NCI-H2196 (cell line): ENCODE measurements around the gene PDGFC.

Source experiments
- DNase-seq: peaks from one replicate; lab custom pipeline; 2025; ENCODE audit not compliant: unreplicated experiment; lab: John Stamatoyannopoulos, UW

The PDGFC gene

DNA sequence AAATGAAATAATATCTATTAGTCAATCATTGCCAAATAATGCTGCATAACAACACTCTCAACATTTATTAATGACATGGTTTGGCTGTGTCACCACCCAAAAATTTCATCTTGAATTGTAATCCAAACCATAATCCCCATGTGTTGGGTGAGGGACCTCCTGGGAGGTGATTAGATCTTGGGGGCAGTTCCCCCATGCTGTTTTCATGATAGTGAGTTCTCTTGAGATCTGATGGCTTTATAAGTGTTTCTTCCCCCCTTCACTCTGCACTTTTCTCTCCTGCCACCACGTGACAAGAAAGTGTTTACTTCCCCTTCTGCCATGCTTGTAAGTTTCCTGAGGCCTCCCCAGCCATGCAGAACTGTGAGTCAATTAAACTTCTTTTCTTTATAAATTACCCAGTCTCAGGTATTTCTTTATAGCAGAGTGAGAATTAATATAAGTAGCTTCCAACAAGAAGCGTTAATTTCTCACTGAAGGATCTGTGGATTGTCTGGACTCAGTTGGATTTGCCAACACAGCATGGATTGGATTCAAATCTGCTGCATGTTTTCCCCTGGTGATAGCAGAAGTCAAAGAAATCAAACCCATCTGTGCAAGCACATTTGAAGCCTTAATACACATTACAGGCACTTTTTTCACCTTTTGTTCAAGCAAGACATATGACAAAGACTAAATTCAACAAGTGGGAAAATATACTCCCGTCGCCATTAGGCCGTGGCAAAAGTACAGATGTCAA, 216.6 kb downstream of the PDGFC start:
- no peak for DNase-seq

DNA sequence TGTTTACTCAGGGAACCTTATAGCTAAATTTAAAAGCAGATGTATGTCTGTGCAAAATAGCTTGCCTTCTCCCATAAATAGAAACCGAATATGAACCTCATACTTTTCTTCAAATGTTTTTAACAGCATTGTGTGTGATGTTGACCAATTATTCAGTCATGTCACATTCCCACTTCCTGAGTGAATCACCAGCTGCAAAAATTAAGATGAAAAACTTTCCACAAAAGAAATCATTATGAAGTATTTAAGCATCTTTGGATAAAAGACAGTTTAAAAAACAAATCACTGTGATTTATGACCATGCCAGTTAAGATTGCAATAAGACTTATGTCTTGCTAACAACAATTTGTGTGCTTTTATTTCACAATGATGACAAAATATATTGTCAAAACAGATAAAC, 220.1 kb downstream of the PDGFC start:
- no peak for DNase-seq

DNA sequence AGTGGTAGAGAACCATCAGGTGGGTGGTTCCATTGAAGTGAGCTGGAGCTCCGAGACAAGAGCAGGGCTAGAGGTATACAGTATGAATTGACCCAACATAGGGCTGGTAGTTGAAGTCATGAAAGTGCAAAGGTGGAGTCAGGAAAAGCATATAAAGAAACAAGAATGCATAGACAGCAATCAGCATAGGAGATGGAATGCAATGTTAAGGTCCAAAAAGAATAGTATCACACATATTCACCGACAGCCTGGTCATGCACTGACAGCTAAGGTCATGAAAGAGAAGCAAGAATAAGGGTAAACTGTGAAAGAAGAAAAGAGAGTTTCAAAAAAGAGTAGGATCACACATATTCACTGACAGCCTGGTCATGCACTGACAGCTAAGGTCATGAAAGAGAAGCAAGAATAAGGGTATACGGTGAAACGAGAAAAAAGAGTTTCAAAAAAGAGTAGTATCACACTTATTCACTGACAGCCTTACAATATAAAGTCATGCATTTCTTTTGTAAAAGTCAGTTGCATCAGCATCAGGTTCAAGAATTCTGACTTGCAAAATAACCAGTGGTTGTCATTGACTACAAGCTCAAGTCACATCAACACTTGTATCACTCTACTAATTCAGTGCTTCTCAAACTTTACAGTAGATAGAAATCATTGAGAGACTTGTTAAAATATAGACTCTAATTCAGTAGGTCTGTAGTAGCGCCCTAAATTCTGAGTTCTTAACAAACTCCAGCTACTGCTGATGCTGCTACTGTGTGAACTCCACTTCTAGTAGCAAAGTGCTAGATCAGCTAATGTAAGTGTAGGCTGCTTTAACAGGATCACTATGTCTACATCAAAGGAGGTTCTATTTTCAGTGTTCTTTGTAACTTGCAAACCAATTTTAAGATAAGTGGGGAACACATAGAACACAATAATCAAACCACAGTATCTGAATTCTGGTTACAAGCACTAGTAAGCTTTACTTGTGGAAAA, 221.9 kb downstream of the PDGFC start:
- DNase-seq, result no peak

DNA sequence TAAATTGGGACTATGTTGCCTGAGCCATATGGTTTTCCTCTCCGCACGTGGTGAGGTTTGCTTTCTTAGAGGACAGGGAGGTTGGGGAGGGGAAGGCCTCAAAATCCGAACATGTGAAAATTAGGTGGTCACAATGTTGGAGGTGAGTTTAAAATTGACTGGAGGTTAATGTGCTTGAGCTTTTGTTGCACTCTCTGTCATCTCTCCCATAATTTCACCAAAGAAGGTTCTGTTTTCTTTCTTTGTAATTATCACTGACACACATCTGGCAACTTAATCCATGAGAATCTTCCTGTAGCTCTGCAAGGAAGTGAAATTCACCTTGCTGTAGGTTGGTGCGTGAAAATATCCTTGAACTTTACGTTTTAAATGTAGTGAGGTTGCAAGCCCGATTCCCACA, 225.5 kb downstream of the PDGFC start:
- no peak for DNase-seq

DNA sequence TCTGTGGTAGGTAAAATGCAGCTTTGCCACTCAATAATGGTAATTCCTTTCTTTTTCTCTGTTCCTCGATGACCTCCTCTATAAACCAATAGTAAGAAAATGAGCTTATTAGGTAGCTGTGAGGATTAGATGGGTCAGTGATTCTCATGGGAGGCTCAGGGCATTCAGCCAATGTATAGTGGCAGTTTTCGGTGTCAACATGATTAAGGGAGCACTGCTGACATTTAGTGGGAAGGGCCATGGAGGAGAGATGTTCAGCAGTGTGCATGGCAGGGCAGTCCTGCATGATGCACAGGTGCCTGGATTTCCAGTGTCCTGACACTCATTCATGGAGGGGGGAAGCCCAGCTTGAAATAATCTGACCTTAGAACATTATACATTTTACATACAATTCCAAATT, 232.8 kb downstream of the PDGFC start:
- DNase-seq, result no peak

DNA sequence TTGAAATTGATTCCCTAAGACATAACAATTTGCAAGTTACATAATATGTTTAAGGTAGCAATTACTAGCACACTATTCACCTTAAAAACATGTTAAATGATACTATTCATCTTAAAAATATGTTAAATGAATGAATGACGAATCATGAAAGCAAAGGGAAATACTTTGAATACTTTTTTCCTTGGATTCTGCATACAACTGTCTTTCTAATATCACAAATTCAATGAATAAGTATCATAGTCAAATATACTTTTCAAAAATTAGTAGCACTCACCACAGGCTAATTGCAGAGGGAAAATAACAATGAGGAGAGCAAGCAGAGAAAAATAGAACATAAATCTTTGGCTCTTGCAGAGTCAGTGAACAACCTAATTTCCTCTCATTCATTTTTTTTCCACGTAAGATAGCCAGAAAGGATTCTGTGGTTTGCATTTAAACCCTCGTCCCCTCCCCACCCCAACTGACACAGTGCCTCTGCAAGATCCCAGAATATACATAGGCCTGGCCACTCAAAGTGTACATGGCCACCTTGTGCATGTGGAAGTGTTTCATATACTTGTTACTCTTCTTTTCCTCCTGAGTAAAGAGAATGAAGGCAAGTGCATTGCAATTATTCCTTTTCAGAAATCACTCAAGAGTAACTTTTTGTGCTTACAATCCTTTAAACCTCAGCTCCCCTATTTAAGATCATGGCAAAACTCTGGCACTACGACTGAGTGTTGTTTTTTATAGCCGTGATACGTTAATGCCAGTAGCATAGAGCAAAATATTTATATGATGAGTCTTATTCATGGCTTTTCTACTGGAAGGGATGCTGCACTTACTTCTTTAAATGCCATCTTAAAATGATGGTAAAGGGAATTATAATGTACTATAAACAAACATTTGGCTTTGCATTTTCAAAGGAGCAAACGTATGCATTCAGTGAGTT, 236.4 kb downstream of the PDGFC start:
- DNase-seq, result no peak

DNA sequence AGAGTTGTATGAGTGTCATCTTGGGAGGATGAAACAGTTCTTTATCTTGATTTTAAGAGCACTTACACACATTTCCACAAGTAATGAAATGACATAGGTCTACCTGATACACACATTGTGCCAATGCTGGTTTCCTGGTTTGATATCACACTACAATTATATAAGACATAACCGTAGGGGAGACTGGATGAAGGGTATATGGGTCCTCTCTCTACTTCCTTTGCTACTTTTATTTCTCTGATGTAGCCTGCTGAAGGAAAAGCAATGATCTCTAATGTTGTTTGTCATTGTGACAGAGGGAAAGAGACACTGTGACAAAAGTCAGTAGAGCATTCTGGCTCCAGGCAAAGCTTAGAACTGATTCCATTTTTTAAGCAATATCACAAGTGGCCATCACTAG, 238.0 kb downstream of the PDGFC start:
- DNase-seq, result no peak

DNA sequence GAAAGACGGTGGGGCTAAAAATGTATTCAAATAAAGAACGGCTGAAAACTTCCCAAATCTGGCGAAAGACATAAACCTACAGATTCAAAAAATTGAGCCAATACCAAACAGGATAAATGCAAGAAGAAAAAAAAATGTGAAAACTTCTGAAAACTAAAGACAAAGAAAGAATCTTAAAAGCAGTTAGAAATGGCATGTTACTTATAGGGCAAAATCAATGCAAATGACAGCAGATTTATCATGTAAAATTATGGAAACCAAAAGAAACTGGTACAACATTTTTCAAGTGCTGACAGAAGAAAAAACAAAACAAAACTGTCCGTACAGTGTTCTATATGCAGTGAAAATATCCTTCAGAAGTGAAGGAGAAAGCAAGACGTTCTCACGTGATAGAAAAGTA, 239.0 kb downstream of the PDGFC start:
- DNase-seq, result no peak

DNA sequence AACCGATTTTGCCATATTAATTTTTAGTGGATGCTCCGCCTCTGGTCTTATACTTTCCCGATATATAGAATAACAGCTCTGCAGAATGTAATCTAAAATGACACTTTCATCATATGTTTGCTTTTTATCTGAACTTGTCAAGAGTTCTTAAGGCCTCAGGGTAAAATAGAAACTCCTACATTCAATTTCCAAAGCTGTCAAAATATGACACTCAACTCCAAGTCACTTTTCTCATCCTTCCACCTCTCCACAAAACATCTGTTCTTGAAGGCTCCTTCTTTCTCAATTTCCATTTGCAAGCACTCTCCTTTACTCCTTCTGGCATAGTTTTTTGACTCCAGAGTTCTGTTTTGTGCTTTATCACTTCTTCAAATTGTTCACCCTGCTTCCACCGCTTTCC, 242.2 kb downstream of the PDGFC start:
- DNase-seq, result no peak

DNA sequence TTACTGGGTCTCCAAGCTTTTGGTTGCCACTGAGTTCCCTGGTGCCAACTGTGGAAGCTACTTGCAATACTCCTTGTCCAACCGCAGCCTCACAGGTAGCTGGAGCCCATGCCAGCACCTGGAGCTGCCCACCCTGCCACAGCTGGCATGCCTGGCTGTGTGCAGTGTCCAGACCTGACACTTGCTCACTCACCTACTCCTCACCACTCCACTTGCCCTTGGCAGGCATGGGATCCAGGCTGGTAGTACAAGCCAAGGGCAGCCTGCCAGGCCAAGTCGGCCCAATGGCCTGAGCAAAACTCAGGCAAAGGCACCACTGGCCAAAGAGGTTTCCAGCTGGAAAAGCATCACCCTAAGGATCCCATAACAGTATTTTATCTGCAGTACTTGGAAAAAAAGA, 246.3 kb downstream of the PDGFC start:
- no peak for DNase-seq

DNA sequence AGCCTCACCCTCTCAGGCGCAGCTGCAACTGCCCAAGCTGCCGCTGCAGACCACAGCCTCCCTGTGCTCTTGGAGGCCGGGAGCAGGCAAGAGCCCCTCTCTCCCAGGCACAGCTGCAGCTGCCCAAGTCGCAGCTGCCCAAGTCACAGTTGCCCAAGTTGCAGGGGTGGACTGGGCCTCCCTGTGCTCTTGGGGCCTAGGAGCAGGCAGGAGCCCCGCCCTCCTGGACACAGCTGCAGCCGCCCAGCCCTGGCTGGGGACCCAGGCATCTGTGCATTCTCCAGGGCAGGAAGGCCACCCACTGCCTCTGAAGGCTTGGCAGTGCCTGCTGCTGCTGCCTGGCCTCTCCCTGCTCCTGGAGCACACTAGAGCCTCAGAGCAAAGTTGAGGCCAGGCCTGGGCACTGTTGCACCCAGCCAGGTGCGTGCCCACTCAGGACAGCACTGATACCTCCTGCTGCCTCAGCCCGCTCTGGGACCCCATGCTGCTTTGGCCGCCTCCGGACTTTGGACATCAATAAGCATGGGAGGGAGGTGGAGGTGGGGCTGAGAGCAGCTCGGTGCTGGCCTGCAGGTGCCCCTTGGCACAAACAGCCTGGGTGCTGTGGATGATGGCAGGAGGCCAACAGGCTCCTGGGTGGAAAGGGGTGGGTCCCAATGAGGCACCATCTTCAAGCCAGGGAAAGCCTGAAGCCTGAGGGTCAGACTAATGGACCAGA, 247.5 kb downstream of the PDGFC start:
- DNase-seq, result no peak

DNA sequence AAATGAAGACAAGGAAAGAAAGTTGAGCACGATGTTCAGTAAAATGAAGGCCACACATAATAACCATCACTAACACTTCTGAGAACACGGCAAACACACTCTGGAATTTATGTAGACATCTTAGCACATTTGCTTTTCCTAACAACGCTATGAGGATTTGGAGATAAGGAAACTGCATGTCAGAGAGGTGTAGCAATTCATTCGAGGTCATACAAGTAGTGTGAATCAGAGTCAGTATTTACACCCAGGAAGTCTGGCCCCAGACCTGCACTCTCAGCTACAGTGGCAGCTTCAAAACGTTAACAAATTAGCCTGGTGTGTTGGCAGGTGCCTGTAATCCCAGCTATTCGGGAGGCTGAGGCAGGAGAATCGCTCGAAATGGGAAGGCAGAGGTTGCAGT, 253.4 kb downstream of the PDGFC start:
- DNase-seq, result no peak

DNA sequence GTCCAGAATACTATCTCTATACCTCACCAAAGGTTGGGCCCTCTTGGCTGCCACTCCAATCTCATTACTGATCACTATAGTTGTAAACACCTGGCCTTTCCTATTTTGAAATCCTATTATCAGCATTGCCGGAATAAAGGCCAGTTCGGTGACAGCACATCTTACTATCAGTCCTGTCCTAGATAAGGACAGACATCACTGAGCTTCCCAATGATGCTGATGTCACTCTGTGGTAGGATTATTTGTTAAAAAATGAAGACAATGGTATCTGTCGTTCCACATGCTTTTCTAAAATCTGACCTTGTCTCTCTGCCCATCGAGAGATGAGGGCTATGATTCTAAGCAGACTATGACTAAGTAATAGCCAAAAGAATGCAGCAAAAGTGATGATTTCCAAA, 260.4 kb downstream of the PDGFC start:
- DNase-seq, result no peak
